ENCODE measurements around the gene HTR4. TPM values are rescaled to one million over a fixed set of nuclear protein-coding genes. Genes with fewer than 3 reads are reported as not detected.
"Not testable (repeated sequence)": the region's sequence is repeated elsewhere in the genome, so short reads cannot be mapped to it uniquely, and the experiment has no call there.

HTR4 gene
- total RNA-seq, 1 experiment from 2014 or later: not detected

DNA sequence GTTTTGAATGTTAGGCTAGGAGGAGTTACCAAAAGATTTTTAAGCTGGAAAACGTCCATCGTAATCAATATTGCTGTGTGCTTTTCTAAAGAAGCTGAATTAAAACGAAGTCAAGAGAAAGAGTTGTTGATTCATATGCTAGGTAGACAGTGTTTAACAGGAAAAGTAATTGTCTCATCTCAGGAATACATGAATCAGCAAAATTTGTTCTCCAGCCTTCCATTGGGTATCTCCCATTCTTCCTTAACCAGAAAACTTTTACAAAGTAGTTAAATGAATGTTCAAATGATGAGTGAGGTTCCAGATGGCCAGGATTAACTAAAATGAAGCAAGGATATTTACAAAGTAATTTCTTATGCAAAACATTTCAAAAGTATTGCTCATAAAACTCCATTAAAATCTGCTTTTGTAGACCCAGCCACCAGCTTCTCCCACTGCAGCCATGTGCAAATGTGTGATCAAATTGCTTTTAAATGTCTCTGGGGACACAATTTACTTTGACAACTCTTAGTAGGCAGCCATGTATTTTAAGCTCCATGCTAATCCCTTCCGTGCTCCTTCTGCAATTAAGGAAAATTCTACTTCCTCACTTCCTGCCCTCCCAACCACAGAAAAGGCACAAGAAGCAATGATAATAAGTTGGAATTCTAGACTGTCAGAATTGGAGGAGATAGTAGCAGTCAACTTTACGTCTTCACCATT lies 121.2 kb downstream of the HTR4 start:
- DNase-seq (ENCODE audit: low spot score): no peak

DNA sequence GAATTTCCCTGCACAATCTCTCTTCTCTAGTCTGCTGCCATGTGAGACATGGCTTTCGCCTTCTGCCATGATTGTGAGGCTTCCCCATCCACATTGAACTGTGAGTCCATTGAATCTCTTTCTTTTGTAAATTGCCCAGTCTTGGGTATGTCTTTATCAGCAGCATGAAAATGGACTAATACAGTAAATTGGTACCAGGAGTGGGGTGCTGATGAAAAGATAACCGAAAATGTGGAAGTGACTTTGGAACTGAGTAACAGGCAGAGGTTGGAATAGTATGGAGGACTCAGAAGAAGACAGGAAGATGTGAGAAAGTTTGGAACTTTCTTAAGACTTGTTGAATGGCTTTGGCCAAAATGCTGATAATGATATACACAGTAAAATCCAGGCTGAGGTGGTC lies 124.9 kb downstream of the HTR4 start:
- DNase-seq (ENCODE audit: low spot score): not testable (repeated sequence)

DNA sequence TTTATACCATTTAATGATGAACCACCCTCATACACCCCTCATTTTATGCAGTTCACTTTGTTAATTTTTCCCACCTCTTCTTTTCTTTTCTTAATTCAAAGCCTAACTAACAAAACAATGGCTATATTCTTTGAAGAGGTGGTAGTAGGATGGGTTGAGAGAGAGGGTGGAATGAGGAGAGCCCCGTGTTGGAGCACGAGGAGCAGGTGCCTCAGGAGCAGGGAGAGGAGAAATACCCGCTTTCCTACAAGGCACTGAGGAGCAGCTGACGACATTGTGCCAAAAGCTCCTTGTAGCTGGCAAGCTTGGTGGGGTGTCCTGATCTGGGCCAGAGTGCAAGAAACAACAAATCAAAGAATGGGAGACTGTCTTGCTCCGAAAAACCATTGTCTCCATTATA lies 129.6 kb downstream of the HTR4 start:
- DNase-seq (ENCODE audit: low spot score): no peak

DNA sequence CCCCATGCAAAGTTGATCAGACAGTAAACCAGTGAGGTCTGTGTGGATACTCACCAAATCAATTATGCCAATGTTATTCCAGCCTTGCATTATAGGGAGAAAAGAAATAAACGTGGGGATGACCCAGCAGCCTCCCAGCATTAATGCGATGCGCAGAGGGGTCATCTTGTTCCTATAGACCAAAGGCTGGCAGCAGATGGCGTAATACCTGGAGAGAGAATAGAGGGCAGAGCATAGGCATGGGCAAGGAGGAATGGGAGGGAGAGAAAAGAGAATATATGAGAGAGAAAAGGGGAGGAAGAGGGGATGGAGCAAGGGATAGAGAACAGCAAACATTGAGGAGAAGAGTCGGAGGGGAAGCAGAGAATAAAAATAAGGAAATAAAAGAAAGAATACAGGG lies 131.2 kb downstream of the HTR4 start:
- DNase-seq (ENCODE audit: low spot score): no peak

DNA sequence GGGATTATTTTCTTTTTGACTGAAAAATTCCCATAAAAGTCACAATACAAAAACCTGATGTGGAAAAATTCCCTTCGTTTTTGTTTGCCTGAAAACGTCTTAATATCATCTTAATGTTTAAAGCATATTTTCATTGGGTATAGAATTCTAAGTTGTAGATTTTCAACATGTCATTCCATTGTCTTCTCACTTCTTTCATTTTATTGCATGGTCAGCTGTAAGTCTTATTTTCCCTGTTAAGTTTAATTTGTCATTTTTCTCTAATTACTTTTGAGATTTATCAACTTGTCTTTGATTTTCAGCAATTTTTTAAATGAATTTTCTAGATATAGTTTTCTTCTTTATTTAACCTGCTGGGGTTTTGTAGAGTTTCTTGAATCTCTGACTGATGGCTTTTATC lies 138.9 kb downstream of the HTR4 start:
- no peak for DNase-seq (ENCODE audit: low spot score)

DNA sequence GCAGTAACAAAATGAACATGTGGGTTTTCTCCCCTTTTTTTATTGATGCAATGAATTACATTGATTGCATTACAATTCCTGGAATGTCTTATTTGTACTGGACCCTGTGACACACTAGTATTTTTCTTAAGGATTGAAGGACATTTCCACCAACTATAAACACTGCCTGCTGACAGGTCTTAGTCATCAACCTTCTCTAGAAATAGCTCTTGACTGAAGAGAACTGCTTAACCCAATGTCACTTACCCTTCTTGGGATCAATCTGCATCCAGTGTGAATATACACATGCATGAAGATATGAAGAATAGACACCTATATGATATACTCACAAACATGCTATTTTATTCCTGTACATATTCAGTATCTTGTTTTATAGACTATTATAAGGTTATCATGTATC lies 140.0 kb downstream of the HTR4 start:
- no peak for DNase-seq (ENCODE audit: low spot score)

DNA sequence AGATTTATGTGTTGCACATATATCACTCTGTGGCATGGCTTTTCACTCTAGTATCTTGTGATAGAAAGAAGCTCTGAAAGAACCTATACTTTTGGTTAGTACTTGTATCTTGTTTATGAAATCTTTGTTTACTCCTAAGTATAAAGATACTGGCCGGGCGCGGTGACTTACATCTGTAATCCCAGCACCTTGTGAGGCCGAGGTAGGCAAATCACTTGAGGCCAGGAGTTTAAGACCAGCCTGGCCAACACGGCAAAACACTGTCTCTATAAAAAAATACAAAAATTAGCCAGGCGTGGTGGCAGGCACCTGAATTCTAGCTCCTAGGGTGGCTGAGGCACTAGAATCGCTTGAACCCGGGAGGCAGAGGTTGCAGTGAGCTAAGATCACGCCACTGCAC lies 141.8 kb downstream of the HTR4 start:
- DNase-seq (ENCODE audit: low spot score): no peak

DNA sequence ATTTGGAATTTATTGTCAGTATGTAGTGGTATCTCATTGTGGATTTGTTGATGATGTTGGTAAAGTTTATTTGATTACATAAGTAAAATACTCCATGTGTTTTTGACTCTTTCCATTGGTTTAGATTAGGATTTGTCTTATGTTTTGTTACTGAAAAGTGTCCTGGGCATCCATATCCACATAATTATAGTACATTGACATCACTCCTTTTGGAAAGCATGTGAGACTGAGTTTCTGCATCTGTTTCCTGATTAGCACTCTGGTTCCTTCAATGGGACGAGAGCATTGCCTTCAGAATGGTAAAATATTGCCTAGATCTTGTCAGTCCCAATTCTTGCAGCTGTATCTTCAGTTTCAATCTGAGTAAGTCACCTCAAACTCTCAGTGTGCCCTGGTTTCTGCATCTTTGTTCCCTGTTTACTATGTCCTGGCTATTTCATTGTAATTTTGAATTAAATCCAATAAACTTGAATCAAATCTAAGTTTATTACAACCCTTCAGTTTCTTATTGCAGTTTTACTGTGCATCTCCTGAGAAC lies 142.4 kb downstream of the HTR4 start:
- DNase-seq (ENCODE audit: low spot score): no peak

DNA sequence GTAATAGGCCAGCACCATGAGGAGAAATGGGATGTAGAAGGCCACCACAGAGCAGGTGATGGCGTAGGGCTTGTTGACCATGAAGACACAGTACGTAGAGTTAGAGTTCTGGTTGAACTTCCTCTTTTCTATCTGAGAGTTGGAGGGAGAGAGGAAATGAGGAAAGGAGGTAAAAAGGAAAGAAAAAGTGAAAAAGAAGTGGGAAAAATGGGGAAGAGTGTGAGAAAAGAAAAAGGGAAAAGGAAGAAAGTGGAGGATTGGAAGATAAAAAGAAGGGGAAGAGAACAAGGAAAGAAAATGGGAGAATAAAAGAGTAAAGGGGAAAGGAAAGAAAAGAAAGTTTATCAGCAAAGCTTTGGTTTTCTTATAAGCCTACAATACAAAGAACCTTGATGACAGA lies 144.4 kb downstream of the HTR4 start:
- DNase-seq (ENCODE audit: low spot score): no peak

DNA sequence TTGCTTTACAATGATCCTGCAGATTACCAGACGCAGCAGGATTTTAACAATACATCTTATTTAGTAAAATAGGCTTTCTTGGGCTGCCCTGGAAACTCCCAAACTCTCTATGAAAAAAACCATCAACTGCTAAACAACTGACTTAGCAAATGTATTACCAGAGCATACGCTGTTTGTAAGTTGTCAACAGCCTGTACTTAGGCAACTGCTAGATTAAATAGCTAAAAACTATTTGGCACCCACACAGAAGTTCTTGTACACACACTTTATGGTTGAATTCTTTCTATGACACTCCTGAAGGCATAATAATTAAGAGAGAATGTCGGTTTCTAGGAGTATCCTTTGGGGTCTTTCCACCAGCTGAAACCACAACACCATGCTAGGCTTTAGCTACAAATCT lies 146.7 kb downstream of the HTR4 start:
- no peak for DNase-seq (ENCODE audit: low spot score)

DNA sequence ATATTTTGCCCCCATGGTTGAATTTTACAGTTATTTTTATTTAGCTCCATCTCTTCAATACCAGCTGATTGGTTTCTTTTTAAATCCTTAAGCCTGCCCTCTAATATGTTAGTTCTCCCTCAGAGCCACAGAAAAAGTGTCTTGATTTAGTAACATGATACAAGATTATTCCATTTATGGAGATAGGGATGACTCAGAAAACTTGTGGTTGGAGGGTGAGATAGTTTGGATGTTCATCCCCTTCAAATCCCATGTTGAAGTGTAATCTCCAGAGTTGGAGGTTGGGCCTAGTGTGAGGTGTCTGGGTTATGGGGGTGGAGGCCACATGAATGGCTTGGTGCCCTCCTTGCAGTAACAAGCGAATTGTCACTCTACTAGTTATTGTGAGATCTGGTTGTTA lies 154.9 kb downstream of the HTR4 start:
- DNase-seq (ENCODE audit: low spot score): no peak

DNA sequence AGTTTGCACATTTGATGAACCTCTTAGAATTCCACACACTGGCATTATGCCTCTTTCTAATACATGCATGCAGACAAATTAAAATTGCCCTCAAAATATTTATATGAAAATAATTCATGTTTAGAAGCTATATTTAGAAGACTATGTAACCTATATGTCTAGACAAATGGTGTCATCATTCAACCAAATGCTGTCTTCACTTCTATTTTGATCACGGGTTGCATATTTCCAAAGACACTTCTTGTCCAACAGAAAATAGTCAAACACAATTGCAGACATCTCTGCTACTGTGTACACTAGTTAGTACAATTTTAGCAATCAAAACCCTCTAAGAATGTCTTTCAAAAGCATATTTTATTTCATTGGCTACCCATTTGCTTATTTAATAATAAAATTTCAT lies 156.6 kb downstream of the HTR4 start:
- DNase-seq (ENCODE audit: low spot score): no peak

DNA sequence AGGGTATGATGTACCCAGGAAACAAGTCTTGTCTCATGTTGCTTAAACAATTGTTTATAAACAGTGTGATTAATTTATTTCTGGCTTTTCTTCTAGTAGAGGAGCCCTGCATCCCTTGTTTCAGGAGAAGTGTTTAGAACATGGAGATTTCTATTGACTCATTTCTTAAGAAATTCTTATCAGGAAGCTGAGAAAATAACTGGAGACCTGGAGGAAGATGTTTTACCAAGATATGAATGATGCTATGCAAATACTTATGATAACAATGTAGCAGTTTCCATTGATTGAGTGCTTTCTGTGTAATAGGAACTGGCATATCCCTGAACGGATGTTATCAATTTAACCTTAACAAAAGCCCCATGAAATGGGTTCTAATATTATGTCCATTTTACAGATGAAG lies 162.0 kb downstream of the HTR4 start:
- DNase-seq (ENCODE audit: low spot score): no peak

DNA sequence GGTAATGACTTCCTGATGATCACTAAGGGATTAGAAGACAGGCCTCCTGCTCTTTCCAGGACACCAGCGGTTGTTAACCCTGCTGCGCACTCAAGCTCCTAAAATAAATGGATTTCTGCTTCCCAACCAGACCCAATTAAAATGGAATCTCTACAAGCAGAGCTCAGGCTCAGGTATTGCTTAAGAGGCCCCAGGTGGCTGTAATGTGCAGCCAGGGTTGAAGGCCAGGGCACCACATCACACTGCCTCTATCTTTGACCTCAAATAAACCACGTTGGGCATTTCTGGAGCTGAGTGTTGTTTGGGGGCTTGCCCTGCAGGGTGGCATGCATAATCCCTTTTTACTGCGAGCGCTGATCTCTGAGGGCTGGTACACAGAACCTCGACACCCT lies 162.5 kb downstream of the HTR4 start:
- DNase-seq (ENCODE audit: low spot score): no peak

DNA sequence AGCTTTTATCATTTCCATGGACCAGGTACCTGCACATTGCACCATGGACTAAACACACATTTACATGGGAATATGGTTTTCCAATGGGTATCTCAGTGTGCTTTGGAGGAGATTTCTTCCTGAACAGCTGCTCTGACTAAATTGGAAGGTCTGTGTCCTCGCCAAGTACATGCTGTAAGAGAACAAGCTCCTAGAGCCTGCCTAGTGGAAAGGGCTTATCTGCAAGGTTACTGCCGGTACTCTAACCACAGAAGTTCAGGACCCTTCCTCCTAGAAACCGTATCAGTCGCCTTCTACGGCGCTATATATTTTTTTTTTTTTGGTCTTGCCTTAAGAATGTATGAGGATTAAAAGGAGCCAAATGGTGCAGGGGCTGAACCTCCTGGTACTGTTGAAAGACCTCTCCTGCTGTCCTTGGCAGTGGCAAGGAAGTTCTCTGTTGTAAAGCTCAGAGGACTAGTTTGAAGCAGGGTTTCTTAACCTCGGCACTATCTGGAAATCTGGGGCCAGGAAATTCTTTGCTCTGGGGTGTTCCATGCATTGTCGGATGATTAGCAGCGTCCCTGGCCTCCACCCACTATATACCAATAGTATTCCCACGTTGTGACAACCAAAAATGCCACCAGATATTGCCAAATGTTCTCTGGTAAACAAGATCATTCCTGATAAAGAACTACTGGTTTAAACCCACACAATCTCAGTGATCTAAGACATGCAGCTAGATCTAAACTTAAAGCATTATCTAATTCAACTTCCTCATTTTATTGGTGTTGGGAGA lies 163.1 kb downstream of the HTR4 start:
- no peak for DNase-seq (ENCODE audit: low spot score)

DNA sequence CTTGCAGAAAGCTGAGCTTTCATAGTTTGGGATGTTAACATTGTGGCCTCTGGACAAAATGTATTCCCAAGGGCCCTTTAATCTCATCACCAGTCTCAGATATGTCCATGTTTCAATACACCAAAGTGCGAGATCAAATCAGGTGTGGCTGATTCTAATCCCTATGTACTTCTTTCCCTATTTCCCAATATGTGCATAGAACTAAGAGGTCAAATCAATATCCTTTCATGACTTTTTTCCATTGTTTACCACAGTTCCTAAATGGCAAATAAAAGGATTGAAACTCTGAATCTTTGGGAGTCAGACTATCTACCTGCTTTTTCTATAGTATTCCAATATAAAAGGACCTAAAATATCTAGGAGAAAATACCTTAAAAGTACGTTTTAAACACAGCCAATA lies 165.6 kb downstream of the HTR4 start:
- DNase-seq (ENCODE audit: low spot score): no peak

DNA sequence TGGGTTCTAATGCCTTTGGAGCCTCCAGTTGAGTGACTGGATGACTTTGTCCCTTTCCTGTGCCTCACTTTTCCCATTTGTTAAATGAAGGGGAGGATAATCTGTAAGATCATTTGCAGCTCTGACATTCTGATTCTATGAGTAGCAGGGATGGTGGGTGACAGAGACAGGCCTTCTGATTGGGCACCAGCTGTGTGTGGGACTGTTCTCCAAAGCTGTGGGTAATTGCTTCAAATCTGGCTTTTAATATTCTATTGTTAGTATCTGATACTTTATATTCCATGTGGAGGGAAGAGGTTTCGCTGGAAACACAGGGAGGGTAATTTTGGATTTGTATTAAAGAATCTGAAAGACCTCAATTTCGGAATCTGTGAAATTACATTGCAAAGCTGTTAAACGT lies 167.9 kb downstream of the HTR4 start:
- no peak for DNase-seq (ENCODE audit: low spot score)

DNA sequence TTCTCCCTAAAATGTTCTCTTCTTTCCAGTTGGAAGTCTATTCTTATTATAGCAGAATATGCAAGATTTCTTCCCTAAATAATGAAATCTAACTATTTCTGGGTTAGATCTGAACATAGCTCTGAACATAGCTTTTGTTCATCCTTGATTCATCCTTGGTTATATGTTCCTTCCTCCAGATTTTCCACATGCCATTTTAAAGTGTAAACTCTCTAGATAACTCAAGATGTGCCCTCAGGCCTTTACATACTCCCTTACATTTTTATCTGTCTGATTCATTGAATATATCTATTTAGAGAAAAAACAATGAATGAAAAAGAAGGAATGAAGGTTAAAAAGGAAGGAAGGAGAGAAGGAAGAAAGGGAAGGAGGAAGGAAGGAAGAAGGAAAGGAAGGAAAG lies 169.7 kb downstream of the HTR4 start:
- no peak for DNase-seq (ENCODE audit: low spot score)

DNA sequence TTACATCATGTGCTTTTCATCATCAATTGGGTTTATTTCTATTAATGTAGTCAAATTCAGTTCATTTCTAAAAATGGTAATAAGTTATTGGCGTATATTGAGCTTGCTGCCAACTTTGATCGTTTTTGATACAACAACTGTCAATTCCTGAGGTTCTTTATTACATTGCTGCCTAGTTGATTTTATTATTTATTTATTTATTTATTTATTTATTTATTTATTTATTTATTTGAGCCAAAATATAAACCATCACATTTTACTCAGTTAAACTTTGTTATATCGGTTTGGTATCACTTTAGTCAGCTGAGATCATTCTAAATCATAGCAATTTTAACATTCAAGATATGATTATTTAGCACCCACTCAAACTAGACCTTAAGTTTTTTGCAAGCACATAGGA lies 170.6 kb downstream of the HTR4 start:
- DNase-seq (ENCODE audit: low spot score): no peak

DNA sequence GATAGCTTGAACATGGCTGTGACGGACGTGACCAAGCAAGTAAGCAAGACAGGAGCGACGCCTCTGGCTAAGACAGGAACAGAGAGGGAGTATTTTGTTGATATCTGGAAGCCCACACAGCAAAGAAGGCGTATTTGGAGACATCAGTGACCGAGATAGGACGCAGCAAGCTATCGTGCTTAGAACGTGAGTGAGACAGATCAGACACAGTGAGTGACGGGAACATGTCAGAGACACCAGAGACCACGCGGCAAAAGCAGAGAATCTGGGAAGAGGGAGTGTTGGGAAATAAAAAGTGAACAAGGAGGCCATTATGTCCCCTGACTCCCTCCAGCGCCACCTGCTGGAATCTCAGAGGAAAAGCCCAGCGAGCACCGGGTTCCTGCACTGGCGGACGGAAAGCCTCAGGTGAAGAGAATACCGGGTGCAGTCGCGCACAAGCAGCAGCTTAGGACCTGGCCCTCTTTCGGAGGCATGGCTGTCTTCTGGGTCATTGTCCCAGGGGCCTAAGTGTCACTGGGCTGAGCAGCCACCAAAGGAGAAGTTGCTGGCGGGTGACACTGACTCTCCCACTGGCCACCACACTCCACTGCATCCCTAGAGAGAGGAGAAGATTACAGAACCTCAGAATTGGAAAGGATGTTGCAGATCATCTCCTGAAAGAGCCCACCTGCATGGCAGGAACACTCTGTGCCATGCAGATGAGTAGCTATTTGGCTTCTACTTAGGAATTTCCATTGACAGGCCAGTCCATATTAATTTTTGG lies 171.4 kb downstream of the HTR4 start:
- DNase-seq (ENCODE audit: low spot score): peak; percentile 47

DNA sequence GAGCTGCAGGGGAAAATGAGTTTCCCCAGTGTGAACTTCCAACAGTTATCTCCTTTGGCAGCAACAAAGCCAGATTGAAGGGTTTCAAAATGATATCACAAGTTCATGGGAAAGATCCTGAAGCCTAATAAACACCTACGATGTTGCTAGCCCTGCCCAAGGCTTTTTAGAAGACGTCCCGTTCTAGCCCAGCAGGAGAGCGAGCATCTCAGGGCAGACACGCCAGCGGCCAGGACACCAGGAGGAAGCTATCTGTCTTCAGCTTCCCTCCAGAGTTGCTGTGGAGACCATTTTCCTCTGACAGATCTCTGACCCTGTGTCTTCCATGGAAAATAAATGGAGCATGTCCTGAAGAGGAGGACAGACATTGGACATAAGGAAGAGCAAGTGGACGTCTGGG lies 172.1 kb downstream of the HTR4 start:
- no peak for DNase-seq (ENCODE audit: low spot score)

DNA sequence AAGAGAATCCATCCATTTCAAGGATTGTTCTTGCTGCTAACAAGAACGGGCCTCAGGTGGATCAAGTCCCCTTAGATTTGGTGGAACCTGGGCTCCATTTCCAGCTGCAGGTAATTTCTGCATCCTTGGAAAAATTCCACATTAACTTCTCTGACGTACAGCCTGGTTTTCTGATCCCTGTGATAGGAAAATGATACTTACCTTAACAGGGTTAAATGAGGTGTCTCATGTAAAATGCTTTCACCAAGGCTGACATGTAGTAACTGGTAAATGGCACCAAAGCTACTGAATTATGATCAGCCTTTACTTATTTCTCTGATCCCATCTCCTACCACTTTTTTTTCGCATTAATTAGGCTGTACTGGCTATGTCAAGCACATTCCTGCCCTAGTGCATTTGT lies 176.9 kb downstream of the HTR4 start:
- DNase-seq (ENCODE audit: low spot score): no peak

DNA sequence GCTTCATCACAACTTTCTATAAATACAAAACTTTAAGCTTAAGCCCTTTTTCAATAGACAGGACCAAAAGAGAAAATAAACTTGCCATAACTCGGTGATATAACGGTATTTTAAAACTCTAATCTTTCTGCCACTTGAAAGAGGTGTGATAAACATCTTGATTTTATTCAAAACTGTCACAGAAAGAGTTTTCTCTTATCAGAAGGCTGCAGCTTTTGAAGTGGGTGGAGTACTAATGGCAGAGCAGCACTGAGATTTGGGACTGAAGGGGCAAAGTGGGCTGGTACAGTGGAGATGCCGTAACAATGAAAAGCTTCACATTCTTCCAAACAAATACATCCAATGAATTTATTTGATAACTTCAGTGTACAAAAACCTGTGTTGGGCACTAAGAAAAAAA lies 178.0 kb downstream of the HTR4 start:
- no peak for DNase-seq (ENCODE audit: low spot score)

Data from A172 (cell line).